Testis (tissue), 2 donors: ENCODE results near the gene BSN.

Experiments
- CTCF ChIP-seq, 3 experiments: fragments of 450-650 bp in 2 of 3; fragments of 200-600 bp in 1 of 3; sonication (generic) in 1 of 3; IDR thresholded peaks; one replicate each; pipeline ENCODE4 v1.5.1; 2016 to 2019; ENCODE audit warnings: antibody characterized with exemption in 3 of 3, mild to moderate bottlenecking in 2 of 3, moderate library complexity in 1 of 3
- POLR2A ChIP-seq: fragments of 450-650 bp; IDR thresholded peaks from one replicate; pipeline ENCODE4 v1.6.1; 2017; ENCODE audit warnings: antibody characterized with exemption, mild to moderate bottlenecking, moderate library complexity

DNA sequence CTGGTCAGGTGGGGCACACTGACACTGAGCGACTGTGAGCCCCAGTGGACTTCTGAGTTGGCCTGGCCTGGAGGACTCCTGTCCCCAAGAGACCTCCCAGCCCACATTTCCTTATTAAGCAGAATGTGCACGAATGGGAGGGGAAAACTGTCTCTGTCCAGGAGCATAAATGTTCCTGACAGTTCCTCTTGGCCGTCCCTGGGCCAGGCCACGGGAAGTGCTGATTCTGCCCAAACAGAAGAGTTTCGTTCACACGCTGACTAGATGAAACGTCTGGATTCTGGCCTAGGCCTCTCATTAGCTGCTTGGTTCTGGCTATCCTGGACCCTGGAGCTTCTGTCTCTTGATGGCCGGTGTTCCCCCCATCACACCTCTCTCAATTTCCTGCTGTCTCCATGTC, 90.4 kb downstream of the BSN start:
- TF ChIP-seq CTCF (IDR thresholded peaks at IDR 0.05) = no peak
- TF ChIP-seq POLR2A = no peak
